Measurements from ENCODE around the gene HOPX.
"Not testable (repeated sequence)": the region's sequence is repeated elsewhere in the genome, so short reads cannot be mapped to it uniquely, and the experiment has no call there.

Gene HOPX

DNA sequence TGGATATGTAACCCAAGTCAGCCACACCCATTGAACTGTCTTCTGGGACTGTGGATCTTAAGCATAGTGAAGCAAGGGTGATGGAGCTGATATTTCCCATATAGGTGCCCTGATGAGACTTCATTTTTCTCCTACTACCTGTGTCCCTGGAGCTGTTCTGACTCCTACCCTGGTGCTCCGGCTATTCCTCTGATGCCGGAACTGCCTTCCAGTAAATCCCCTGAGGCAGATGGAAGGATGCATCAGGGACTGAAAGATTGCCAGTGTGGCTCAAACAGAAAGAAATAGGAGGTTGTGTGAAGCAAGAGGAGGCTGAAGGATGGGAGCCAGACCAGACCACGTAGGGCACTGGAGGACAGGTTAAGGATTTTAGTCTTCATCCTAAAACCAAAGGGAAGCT is 74.7 kb downstream of the HOPX start:
- Mint-ChIP-seq H3K27ac (ENCODE audit: low read depth) (no peak overlapping the region), H3K27me3 (peaks cover 38% of the 10 kb centered on the region), H3K9me3 (no peaks in the 10 kb centered on the region), H3K36me3 (ENCODE audit: insufficient read depth) (peaks cover 2% of the 10 kb centered on the region), H3K4me1 (no peaks in the 10 kb centered on the region), H3K4me3 (no peak overlapping the region)
- DNase-seq (ENCODE audit: low spot score in 2 of 2): no peak
- ATAC-seq (replicated peaks; ENCODE audit: extremely low read depth, poor library complexity, severe bottlenecking): no peak

DNA sequence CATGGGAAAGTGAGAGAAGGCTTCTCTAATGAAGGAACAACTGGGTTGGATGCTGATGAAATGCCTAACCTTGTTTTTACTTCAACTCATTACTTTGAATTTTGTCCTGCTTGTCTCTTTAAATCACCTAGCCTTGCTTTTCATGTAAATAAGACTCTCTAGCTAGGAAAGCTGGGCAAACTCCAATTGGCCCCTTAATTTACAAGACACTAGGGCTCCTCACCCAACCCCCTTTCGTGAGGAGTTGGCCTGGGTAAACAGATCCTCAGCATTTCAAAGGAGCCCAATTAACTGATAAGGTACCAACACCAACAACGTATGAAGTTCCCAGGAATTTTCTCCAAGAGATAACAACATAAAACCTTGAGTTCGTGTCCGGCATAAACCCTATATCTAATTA is 75.6 kb downstream of the HOPX start:
- peaks cover 28% of the 10 kb centered on the region for H3K27me3 Mint-ChIP-seq
- not testable (repeated sequence) for H3K9me3 Mint-ChIP-seq; H3K4me1 Mint-ChIP-seq; ATAC-seq (replicated peaks; ENCODE audit: extremely low read depth, poor library complexity, severe bottlenecking); DNase-seq (ENCODE audit: low spot score in 2 of 2); H3K4me3 Mint-ChIP-seq; H3K36me3 Mint-ChIP-seq (ENCODE audit: insufficient read depth); H3K27ac Mint-ChIP-seq (ENCODE audit: low read depth)

DNA sequence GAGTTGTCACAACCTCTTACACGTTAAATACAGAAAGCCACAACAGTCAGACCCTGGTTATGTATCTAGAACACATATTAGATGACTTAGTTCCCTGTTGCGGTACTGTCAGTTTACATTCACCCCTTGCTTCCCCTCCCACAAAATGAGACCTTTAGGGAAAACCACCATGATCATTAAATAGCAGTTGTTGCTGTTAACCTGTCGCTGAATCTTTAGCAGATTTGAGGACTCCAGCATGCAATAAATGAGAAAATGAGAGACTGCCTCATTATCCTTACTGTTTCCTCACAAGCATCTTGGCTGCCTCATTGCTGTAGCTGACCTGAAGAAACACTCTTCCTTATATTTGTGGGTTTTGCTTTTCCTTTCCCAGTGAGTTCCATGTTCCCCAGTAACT is 77.8 kb downstream of the HOPX start:
- no peak for DNase-seq (ENCODE audit: low spot score in 2 of 2)
- ATAC-seq (replicated peaks; ENCODE audit: extremely low read depth, poor library complexity, severe bottlenecking): no peak
- Mint-ChIP-seq H3K4me3 (no peak overlapping the region), H3K4me1 (no peaks in the 10 kb centered on the region), H3K27me3 (peaks cover 16% of the 10 kb centered on the region), H3K9me3 (peaks cover 5% of the 10 kb centered on the region), H3K36me3 (ENCODE audit: insufficient read depth) (peaks cover 2% of the 10 kb centered on the region), H3K27ac (ENCODE audit: low read depth) (no peak overlapping the region)

Measured in central memory CD8-positive, alpha-beta T cell (primary cell).